NCI-H748 (cell line): ENCODE measurements around the gene ANKRD33B.
"Not testable (repeated sequence)": the region's sequence is repeated elsewhere in the genome, so short reads cannot be mapped to it uniquely, and the experiment has no call there.

Experiments
- DNase-seq: peaks from one replicate; lab custom pipeline; 2025; ENCODE audit not compliant: unreplicated experiment; lab: John Stamatoyannopoulos, UW

Gene ANKRD33B

GRCh38 chr5:10556289-10556807 is 7.5 kb upstream of the ANKRD33B start:
- DNase-seq, result no peak

GRCh38 chr5:10556893-10557746 is 6.8 kb upstream of the ANKRD33B start:
- DNase-seq, result no peak

DNA sequence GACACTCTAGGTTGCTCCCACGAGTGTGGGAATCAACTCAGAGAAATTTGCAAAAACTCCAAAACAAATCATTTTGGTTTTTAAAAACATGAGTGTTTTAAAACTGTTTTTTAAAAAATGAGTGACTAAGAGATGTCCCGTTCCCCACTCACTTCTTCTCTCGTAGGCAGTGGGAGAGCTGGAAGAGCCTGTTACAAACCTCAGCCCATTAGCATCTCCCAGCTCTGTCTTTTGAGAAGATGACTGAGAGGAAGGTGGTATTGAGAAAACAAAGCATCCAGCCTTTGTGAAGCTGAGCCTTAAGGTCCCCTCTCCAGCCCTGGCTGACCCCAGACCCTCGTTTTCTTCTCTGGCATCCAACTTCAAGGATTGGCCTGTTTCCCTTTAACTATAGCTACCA is 4.7 kb upstream of the ANKRD33B start:
- DNase-seq, result no peak

GRCh38 chr5:10559871-10560270 is 4.0 kb upstream of the ANKRD33B start:
- no peak for DNase-seq

DNA sequence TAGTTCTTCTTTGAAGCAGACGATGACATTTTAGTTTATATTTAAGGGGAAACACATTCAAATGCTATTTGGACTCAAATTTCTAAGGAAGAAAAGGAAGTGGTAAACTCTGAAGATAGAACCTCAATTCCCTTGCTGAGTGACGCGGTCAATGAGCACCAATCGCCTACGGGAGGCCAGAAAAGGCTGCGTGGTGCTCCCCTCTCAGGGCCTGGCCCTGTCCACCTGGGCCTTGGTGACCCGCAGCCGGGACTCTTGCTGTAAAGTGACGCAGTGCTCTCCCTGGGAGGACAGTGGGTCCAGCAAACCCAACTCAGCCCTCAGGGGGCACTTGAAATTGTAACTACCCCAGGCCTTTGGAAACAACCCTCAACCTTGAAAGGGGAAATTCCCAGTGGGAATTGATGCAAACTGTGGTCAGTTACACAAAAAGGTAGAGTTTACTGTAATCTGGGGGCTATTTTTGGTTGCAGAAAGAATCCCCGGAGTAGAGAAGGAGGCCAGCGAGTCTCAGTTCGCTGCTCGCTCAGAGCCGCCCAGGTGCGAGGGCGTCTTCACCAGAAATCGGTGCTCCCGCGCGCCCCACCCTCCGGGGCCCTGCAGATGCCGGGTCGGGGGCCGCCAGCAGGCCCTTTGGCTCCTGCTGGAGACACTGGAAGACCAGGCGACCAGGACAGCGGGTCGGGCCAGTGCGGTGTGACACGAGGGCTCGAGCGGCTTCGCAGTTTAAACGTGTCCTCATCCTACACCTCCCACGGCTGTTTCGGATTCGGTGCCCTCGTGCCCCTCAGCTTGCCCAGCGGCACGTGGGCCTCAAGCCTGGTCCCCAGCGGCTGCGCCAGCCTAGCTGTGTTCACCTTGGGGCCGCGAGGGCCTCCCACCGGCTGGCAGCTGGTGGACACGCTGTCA is 1.4 kb upstream of the ANKRD33B start:
- DNase-seq, result no peak

DNA sequence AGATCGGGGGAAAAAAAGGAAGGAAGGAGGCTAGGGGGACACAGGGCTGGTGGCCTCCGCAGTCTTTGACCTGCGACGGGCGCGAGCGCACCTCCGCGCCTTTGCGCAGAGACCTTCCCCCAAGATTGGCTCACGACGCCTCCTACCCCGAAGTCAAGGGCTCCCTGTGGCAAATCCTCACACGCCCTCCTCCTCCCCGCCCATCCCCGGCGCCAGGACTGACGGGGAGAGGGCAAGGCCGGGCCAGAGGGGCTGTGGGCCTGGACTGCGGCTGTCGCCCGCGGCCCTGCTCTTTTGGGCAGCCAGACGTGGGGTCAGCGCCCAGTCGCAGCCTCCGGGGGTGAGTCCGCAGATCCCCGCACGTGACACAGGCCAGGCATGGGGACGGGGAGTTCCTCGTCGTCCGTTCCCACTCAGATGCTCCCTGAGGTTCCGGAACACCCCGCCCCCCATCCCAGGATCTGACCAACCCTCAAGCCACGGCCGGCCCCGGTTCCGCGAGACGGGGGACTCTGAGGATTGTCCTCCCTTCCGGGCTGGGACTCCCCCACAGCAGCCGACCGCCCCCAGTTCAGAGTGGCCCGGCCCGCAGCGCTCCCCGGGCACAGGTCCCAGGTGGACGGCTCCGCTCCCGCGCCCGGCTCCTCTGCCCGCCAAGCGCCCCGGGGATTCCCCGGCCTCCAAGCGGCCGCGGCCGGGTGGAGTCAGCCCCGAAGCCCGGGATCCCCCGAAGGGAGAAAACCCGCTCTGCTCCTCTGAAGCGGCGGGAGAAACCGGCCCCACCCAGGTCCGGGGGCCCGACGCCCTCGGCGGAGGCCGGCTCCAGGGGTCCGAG is 543 bp upstream of the ANKRD33B start:
- DNase-seq, result no peak

DNA sequence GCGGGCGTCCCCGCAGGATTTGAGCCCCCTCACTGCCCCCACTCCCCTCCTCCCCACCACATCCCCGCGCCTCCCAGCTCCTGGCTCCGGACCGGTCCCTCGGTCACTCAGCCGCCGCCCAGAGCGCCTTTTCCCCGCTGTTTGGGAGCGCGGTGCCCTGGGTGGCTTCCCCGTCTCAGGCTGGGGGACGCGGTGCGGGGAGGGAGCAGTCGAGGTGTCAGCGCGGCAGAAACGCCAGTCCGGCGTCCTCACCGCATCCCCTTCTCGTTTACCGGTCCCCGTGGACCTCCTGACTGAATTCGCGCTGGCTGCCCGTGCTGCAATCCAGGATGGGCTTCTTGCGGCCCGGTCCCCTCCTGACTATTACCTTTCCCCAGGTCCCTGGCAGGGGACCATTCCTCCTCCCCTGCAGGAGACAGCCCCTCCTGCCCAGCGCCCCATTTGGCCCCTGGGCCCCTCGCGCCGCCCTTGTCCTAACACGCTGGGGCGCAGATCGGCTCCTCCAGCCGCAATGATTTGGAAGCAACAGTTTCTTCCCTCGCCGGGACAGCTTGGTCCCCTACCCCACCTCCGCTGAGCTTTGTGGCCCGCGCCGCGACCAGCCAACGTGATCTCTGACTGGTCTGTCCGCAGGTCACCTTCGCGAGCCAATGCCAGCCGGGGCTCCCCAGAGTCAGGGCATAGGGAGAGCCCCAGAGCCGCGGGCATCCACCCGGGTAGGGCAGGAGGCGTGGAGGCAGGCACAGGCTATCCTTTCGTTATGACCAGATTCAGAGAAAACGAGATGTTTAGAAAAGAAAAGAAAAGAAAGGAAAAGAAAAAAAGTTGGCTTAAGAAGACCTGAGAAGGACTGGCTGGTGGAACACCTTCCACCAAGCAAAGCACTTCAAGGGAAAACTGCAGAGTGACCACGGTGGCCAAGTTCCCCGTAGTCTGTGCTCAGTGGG is 1.2 kb downstream of the ANKRD33B start:
- peak; percentile 64 for DNase-seq

GRCh38 chr5:10565785-10566542 is 2.1 kb downstream of the ANKRD33B start:
- DNase-seq, result no peak

DNA sequence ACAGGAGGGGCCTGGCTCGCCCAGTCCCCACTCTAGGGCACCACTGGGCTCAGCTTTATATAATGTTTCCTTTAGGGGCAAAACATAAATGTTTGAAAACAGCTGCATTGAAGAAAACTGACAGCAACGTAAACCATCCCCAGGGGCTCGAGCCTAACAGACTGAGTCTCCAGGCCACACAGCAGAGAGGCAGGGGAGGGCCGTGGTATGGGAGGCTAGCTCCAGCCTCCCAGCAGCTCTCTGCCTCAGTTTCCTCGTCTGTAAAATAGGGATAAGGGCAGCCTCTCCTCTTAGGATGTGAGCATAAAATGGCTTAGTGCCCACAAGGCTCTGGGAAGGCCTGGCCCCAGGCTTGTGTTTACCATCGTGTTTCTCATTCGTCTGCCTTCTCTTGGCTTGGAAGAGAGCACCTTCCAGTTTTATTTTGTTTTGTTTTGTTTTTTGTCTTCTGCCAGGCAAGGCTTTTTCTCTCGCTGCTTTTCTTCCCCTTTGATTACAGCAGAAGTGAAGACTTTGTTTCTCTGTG is 2.7 kb downstream of the ANKRD33B start:
- no peak for DNase-seq

GRCh38 chr5:10567121-10567591 is 3.3 kb downstream of the ANKRD33B start:
- no peak for DNase-seq

DNA sequence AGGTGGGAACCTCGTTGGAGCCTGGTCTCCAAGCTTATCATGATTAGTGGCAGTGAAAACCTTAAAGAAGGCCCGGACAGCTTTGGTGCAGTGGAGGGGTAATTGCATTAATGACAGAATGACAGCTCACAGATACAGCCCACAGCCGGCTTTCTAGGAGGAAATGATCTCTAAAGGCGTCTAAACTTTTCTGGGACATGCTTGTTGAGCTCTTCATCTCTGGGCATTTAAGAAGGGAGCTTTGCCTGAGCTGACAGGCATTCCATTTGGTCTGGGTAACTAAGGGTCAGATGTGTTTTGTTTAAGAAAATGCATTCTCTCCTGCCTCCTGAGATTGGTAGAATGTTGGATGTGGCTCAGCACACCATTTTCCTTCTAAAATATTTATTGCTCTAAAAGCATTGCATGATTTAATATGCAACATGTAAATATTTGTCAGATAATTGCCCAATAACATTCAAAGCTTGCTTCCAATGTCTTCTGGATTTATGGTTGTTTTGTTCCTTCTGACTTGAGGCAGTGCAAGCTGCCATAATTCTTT is 4.0 kb downstream of the ANKRD33B start:
- DNase-seq, result no peak

GRCh38 chr5:10570540-10570939 is 6.7 kb downstream of the ANKRD33B start:
- not testable (repeated sequence) for DNase-seq

- DNase-seq, result no peak
These were observed 8.6 kb downstream of the ANKRD33B start for GRCh38 chr5:10572451-10572850.

DNA sequence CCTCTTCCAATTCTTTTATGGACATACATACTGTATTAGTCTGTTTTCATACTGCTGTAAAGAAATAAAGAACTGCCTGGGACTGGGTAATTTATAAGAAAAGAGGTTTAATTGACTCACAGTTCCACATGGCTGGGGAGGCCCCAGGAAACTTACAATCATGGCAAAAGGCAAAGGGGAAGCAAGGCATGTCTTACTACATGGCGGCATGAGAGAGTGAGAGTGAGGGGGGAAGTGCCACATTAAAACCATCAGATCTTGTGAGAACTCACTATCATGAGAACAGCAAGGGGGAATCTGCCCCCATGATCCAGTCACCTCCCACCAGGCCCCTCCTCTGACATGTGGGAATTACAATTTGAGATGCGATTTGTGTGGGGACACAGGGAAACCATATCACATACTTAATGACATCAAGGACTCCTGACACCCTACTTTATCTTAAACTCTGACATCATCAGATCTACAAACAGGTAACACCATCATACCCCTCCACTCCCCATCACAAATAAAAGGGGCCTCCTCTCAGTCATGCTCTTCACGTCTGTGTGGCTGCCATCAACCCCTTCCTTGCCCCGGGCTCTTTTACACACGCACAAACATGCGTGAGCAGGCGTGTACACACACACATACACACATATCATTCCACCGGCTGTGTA is 9.7 kb downstream of the ANKRD33B start:
- no peak for DNase-seq

DNA sequence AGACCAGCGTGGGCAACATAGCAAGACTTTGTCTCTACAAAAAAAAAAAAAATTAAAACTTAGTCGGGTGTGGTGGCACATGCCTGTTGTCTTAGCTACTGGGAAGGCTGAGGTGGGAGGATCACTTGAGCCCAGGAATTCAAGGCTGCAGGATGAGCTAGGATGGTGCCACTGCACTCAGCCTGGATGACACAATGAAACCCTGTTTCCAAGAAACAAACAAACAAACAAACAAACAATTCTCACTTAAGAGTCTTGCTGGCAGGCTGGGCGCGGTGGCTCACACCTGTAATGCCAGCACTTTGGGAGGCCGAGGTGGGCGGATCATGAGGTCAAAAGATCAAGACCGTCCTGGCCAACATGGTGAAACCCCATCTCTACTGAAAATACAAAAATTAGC is 11.0 kb downstream of the ANKRD33B start:
- not testable (repeated sequence) for DNase-seq

DNA sequence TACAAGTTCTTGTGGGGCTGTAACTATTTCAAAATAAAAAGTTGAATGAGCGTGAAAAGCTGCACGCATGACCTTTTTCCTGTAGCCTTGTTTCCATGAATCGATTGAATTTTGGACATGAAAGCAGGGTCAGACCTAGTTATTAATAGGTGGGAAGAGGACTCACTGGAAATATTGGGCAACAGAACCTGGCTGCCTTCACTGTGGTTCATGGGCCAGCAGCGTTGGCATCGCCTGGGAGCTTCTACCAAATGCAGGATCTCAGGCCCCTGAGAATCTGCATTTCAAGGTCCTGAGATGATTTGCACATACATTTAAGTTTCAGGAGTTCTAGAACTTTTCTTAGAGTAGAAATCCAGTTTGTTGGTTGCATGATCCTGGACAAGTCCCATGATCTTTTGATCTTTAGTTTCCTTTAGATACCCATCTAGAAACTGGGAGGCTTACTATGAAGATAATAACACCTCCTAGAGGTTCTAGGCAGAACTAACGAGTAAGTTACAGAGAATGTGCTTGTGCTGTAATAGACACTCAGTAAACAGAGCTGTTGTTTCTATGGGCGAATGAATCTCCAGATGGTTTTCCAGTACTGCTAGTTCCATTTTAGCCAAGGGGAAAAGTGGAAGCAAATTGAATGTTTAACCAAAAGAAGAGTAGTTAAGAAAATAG is 12.4 kb downstream of the ANKRD33B start:
- peak; percentile 38 for DNase-seq

- DNase-seq, result no peak
These were observed 12.9 kb downstream of the ANKRD33B start for GRCh38 chr5:10576790-10577189.
